ENCODE results near the gene SPATA17.

Gene SPATA17

GRCh38 chr1:217776693-217777092, 145.5 kb downstream of the SPATA17 start:
- DNase-seq (ENCODE audit: extremely low read depth, low read depth): no peak
- TF ChIP-seq CTCF (IDR thresholded peaks at IDR 0.05; ENCODE audit: low read depth, low read length): no peak

GRCh38 chr1:217781056-217781455, 149.9 kb downstream of the SPATA17 start:
- no peak for TF ChIP-seq CTCF (IDR thresholded peaks at IDR 0.05; ENCODE audit: low read depth, low read length)
- DNase-seq (ENCODE audit: extremely low read depth, low read depth): no peak

GRCh38 chr1:217791091-217791490, 159.9 kb downstream of the SPATA17 start:
- DNase-seq (ENCODE audit: extremely low read depth, low read depth): no peak
- no peak for TF ChIP-seq CTCF (IDR thresholded peaks at IDR 0.05; ENCODE audit: low read depth, low read length)

- no peak for DNase-seq (ENCODE audit: extremely low read depth, low read depth)
- no peak for TF ChIP-seq CTCF (IDR thresholded peaks at IDR 0.05; ENCODE audit: low read depth, low read length)
Measured at GRCh38 chr1:217805792-217806191, 174.6 kb downstream of the SPATA17 start.

GRCh38 chr1:217812175-217812574, 181.0 kb downstream of the SPATA17 start:
- DNase-seq (ENCODE audit: extremely low read depth, low read depth): no peak
- no peak for TF ChIP-seq CTCF (IDR thresholded peaks at IDR 0.05; ENCODE audit: low read depth, low read length)

GRCh38 chr1:217813031-217813430, 181.9 kb downstream of the SPATA17 start:
- TF ChIP-seq CTCF (IDR thresholded peaks at IDR 0.05; ENCODE audit: low read depth, low read length): no peak
- DNase-seq (ENCODE audit: extremely low read depth, low read depth): no peak

GRCh38 chr1:217837691-217838090, 206.5 kb downstream of the SPATA17 start:
- TF ChIP-seq CTCF (IDR thresholded peaks at IDR 0.05; ENCODE audit: low read depth, low read length): no peak
- DNase-seq (ENCODE audit: extremely low read depth, low read depth): no peak

All from AG09319 (cell line).